HG03025 (cell line): ENCODE measurements around the gene SAXO1.
"Not testable (repeated sequence)": the region's sequence is repeated elsewhere in the genome, so short reads cannot be mapped to it uniquely, and the experiment has no call there.

Source experiments
- ATAC-seq: cut with Tn5 transposase; IDR thresholded peaks from one replicate; pipeline ENCODE4 v1.9.1; 2021; ENCODE audit warnings: mild to moderate bottlenecking, moderate library complexity; ENCODE audit not compliant: unreplicated experiment, low FRiP score

Gene SAXO1

DNA sequence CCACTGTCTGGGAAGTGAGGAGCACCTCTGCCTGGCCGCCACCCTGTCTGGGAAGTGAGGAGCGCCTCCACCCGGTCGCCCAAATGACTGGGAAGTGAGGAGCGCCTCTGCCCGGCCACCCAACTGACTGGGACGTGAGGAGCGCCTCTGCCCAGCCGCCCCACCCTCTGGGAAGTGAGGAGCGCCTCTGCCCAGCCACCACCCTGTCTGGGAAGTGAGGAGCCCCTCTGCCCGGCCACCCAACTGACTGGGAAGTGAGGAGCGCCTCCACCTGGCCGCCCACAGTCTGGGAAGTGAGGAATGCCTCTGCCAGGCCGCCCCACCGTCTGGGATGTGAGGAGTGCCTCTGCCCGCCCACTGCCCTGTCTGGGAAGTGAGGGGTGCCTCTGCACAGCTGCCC is 32.9 kb downstream of the SAXO1 start:
- no peak for ATAC-seq

DNA sequence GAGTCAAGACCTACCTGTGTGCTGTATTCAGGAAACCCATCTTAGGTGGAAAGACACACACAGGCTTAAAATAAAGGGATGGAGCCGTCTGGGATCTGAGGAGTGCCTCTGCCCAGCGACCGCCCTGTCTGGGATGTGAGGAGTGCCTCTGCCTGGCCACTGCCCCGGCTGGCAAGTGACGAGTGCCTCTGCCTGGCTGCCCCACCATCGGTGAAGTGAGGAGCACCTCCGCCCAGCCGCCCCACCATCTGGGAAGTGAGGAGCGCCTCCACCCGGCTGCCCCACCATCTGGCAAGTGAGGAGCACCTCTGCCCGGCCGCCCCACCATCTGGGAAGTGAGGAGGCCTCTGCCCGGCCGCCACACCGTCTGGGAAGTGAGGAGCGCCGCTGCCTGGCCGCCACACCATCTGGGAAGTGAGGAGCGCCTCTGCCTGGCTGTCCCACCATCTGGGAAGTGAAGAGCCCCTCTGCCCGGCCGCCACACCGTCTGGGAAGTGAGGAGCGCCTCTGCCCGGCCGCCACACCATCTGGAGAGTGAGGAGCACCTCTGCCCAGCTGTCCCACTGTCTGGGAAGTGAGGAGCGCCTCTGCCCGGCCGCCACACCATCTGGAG is 33.7 kb downstream of the SAXO1 start:
- no peak for ATAC-seq

DNA sequence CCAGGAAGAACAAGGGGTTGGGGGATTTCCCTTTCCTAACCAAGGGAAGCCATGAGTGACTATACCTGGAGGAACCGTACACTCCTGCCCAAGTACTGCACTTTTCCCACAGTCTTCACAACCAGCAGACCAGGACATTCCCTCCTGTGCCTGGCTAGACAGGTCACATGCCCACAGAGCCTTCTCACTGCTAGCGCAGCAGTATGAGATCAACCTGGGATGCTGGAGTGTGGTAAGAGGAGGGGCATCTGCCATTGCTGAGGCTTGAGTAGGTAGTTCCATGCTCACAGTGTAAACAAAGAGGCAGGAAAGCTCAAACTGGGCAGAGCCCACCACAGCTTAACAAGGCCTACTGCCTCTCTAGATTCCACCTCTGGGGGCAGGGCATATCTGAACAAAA is 35.9 kb downstream of the SAXO1 start:
- ATAC-seq: no peak

DNA sequence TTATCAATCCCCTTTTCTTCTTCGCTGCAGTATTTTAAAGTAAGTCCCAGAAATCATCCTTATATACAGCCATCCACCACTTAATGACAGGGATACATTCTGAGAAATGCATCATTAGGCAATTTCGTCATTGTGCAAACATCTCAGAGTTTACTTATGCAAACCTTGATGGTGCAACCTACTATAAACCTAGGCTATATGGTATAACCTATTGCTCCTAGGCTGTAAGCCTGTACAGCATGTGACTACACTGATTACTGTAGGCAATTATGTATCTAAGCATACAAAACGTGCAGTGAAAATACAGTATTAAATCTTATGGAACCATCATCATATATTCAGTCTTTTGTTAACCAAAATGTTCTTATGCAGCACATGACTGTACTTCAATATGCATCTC is 36.8 kb downstream of the SAXO1 start:
- ATAC-seq: no peak

DNA sequence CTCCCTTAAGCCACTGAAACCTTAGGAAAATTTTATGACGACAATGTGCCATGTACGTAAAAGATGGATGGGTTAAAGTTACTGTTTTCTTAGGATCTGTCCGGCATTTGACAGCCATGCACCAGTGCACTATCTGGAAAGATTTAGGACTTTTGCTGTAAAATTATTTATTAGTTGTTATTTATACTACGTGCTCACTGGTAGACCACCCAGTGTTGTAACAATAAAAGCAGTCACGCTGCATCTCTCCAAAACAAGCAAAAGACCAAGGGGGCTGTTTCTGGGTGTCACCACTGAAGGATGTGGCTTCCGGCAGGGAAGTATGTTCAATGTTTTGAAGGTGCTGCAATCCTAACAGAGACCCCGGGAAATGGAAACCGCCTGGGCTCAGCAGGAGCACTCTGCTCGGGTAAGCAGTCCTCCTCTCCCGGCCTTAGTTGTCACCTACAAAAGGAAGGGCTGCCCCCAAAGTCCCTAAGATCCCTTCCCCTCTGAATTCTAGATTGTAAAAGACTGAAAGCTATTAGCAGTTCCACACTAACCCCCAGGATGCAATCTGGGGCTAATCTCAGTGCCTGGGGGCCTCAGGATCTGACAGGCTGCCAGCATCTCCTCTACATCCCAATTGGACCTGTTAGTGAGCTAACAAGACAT is 38.6 kb downstream of the SAXO1 start:
- ATAC-seq: no peak

DNA sequence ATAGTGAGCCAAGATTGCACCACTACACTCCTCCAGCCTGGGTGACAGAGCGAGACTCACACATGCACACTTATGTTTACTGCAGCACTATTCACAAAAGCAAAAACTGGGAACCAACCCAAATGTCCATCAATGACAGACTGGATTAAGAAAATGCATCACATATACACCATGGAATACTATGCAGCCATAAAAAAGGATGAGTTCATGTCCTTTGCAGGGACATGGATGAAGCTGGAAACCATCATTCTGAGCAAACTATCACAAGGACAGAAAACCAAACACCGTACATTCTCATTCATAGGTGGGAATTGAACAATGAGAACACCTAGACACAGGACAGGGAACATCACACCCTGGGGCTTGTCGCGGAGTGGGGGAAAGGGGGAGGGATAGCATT is 41.8 kb downstream of the SAXO1 start:
- not testable (repeated sequence) for ATAC-seq

DNA sequence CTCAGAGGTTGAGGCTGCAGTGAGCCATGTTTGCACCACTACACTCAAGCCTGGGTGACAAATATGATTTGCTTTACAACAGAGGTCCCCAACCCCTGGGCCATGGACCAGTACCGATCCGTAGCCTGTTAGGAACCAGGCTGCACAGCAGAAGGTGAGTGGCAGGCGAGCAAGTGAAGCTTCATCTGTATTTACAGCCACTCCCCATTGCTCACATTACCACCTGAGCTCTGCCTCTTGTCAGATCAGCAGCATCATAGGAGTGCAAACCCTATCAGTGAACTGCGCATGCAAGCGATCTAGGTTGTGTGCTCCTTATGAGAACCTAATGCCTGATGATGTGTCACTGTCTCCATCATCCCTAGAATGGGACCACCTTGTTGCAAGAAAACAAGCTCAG is 42.5 kb downstream of the SAXO1 start:
- no peak for ATAC-seq

DNA sequence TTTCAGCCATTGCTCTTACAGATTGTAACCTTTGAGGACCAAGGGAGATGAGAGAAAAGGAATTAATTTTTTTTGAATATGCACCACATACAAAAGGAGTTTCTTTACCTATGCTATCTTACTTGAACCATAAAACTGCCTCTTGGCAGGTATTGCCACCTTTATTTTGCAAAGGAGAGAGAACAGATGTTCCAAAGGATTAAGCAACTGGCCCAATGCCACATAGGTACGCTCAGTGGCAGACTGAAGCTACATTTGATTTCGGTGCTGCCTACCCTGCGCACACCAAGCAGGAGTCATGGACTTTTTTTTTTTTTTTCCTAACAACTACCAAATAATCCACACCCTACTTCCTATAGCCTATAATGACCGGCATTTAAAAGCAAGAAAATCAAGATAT is 43.1 kb downstream of the SAXO1 start:
- no peak for ATAC-seq

DNA sequence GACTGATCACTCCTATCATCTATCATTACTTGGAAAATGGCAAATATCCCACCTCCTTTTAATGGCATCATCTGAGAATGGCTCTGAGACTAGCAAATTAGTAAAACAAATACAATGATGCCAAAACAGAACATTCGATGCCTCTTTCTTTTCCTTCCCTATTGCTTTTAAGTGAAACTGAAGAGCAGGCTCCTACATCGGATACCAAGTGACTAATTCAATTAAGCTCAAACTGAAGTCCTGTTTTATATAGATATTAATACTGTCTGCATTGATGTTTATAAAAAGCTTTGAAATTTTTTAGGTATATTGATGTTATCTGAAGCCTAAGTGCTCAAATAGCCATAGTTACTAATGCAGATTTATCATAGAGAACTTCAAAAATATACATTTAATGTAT is 43.9 kb downstream of the SAXO1 start:
- ATAC-seq: no peak

DNA sequence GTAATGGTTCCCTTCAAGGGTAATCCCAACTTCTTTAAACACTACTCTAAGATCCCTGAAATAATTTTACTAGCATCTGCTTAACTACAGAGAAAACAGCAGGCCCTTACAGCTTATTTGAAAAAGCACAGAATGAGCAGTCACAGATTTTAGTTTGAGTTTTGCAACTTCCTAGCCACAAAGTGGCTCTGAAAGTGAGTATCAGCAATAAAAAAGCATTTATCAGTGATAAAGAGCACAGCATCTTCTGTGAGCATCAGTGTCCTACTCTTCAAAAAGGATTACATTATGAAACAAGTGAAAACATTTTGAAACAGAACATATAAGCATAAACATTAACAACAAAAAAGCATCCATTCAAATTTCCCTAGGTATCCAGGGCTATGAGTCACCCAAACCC is 45.0 kb downstream of the SAXO1 start:
- ATAC-seq: no peak

DNA sequence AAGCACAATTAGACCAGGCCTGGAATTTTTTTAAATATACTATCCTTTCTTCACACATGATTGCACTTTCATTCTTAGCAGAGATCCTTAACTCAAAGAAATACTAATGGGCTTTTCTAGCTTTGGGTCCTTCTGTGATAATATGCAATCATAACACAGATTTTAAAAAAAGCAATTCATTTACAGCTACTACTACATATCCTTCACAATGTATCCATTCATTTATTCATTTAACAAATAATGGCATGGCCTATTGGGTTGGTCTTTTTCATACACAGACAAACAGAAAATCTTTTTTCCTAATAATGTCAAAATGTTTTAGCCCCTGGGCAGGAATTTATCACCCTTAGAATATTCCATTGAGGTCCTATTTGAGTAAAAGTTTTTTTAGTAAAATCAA is 47.0 kb downstream of the SAXO1 start:
- ATAC-seq: no peak

DNA sequence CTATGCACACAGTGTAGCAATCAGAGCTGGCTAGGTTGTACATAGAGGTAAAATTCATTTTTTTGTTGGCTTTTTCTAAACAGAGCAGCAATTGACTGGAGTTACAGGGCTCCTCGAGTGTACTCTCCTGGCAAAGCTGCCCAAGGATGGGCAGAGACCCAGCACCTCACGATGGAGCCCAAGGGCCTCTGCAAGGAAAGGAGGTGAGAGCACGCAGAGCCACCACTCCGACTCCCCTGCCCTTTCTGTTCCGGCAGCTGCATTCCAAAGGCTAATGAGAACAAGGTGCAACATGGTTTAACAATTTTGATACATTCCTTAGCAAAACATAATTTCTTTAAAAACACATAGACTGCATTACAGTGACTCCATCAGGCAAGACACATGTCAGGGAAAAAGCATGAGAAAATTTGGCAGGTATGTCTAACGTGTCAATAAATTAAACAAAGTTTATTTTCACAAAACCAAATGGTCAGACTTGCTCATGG is 47.5 kb downstream of the SAXO1 start:
- no peak for ATAC-seq

DNA sequence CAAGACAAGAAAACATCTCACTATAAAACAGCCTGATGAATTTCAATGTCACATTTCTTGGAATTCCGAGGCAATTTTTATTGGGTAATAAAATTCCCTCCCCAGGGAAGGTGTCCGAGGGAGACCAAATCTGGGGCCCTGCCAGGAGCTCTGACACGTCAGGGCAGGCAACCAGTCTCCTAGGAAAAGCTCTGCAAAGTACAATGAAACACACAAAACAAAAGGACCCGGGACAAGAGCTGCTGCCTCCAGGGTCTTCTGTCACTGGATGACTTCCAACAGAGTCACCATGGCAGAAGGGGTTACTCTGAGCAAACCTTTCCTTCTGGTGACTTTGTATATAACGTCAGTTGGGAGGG is 50.8 kb downstream of the SAXO1 start:
- no peak for ATAC-seq

DNA sequence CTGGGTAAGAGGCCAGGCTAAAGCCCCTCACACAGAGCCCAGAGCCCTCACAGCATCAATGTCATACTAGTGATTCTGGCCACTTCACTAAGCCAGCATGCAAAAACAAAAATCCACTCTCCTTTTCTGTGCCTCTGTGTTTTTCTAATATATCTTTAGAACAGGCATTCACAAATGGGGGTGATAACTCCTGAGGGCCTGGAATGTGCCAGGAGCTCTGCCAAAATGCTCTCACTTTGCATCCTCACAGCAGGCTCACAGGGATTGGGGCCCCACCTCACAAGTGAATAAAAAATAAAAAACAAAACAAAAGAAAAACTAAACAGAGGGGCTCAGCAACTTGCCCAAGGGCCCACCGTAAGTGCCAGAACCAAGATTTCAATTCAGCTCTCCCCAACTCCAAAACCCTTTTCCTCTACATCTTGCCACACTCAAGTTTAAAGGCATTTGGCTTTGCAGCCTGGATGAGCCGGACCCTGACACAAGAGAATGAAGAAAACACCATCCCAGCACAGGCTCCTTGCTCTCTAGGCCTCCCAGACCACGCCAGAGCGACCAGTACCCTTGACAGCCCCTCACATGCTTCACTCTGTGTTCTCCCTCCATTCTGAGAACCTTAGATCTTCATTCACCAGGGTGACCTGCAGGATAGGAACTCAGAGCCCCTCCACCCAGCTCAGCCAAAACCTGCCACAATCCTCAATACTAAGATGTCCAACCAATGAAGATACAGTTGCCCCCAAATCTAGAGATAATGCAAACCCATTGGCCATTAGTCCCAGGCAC is 51.3 kb downstream of the SAXO1 start:
- ATAC-seq: no peak

DNA sequence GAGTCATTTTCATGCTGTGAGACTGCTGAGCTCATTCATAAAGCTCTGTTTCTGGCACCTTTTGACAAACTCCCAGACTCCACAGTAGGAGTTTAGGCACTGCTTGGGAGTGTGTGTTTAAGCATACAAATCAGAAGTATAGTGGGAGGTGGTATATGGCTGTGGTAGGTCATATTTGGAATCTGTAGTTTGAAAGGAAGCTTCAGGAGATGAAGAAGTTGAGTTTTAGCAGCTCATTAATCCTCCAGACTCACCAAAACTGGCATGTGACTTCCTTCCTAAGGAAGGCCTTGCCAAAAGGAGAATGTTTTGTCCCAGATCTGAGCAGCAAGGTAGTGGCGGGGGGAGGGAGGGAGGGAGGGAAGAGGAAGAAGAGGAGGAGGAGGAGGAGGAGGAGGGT is 52.8 kb downstream of the SAXO1 start:
- ATAC-seq: no peak

DNA sequence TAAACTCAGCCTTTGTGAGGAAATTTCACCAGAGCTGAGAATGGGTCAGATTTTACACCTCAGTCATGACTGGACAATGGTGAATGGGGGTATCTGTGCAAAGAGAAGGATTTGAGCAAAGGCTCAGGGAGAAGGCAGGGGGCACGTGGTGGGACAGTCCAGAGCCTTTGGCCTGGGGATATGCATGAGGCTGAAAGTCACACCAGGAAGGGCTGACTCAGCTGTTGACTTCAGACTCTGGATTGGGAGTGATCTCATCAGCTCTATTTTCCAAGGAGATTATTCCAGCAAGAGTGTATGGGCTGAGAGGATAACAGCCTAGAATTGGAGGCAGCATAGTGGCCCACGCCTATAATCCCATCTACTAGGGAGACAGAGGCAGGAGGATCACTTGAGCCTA is 53.6 kb downstream of the SAXO1 start:
- no peak for ATAC-seq

DNA sequence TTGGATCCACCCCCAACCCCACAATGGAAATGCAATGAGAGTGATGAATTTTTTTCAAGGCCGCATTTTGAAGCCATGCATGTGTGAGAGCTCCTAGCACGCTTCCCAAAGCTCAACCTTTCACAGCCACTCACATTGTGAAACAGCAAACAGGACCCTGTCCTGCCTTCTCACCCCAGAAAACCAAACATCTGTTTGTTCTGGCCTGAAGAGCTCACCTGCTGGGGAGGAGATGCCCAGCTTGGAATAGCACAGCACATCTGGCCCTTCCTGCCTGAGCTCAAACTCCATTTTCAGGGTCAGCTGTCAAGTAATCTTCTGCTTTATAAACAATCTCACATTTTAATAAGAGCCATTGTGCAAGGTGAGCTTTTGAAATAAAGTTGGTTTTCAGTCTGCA is 54.8 kb downstream of the SAXO1 start:
- no peak for ATAC-seq

DNA sequence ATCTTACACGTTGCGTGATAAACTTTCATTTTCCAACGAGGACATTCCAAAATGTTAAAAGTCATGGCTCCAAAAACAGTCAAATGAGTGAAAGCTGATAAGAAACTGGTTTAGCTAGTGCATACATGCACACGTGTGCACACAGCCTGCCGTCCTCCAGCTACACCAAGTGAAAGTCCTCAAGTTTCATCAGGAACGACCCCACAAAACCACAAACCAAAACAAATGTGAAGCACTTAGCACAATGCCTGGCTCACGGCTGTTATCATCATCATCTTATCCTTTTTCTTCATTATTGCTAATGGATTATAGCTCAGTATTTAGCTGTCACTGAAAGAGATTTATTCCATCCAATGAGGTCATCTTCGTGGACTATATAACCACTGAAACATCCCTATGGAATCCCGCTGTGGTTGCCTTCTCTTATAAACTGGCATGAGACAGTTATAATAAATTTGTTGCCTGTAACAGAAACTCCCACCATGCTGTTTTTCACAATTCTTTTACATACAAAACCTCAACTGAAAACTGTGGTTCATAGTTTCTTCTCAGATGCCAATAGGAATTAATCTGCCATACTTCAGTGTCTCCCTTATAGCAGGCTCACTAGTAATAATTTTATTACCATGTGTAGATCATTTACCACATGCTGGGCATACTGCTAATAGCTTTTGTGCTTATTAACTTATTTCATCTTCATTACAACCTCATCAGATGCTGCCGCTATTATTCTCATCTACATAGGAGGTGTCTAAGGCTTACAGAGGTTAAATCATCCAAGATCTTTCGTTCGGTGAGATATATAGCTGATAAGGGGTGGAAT is 56.1 kb downstream of the SAXO1 start:
- no peak for ATAC-seq

DNA sequence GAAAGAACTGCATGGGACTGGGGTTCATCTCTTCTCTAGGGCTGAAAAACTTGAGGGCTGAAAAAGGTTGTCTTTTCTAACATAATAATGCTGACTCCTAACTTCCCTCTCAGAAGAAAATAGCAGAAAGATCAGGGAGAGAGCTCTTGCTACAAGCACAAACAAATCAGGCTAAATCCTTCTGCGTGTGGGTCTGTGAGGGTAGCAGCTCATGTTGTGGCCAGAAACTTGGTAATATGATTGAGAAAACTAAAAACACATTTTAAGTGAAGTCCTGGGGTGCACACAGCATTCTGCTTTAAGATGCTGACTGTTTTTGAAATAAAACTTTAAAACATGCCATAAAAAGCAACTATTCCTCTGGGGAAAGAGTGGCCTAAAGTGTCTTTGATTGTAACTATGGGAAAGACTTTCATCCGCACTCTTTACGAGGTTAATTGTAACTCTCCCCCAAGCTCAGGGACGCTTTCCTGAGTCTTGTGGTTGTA is 56.7 kb downstream of the SAXO1 start:
- ATAC-seq: no peak

DNA sequence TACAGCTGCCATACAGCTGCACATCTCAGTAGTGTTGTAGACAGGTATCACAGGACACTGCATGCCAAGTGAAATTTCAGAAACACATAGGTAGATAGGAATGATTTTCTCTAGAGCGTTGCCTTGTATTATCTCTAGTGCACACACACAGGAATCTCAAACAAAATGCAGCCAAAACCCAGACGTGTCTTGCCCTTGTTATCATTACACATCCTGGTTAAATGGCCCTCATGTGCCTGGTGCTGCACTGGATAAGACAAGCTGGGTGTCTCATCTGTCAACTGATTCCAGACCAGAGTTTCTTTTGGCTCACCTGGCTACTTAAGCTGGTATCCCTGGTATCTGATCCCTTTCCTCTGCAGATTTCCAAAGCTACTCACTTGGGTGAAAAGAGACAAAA is 59.7 kb downstream of the SAXO1 start:
- ATAC-seq: no peak

DNA sequence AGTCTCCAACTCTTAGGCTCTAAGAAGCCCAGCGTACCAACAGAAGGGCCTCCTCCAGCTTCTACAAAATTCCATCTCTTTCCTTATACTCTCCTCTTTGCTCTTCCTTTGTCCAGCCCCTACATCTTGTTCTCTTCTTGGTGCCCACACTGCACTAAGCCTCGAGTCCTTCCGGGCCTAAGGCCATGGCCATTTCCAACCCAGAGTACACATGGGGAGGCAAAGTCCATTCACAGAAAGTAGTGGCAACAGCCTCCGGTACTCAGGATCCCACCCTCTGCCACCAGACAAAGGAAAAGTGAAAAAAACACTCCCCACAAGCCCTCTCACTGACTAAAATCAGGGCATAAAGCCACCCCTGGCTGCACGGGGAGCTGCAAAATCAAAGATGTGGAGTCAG is 60.3 kb downstream of the SAXO1 start:
- ATAC-seq: no peak
